WTC11 (cell line): Measurements from ENCODE around the gene EDAR. TPM values are rescaled to one million over a fixed set of nuclear protein-coding genes. Genes with fewer than 3 reads are reported as not detected.
A peak's percentile ranks its signal among the peaks of the same experiment; 100 is the strongest.

Experiments
- ATAC-seq: fragments of 200-7000 bp; cut with Tn5 transposase; 2 replicates; pipeline ENCODE4 v1.10.0; 2021; ENCODE audit warnings: mild to moderate bottlenecking, moderate library complexity
- CTCF ChIA-PET: fragments of 300-600 bp; sonication (Branson Sonifier 250); formaldehyde crosslinking; loops from one replicate; lab custom pipeline; 2021; ENCODE audit warnings: antibody characterized with exemption; lab: Charles Lee
- POLR2A ChIA-PET: fragments of 350-600 bp; sonication (Branson Sonifier 250); formaldehyde crosslinking; loops from one replicate; lab custom pipeline; 2021; ENCODE audit warnings: antibody characterized with exemption; lab: Charles Lee
- DNase-seq: peaks from one replicate; pipeline ENCODE4 v3.0.0; 2021; ENCODE audit warnings: low spot score
- H3K27ac Mint-ChIP-seq: 2 replicates; pipeline ENCODE4 v1.8.0; 2021; ENCODE audit warnings: mixed read lengths
- H3K27me3 Mint-ChIP-seq: 2 replicates; pipeline ENCODE4 v1.8.0; 2021; ENCODE audit warnings: low read depth, mild to moderate bottlenecking, moderate library complexity, mixed read lengths
- H3K36me3 Mint-ChIP-seq: 2 replicates; pipeline ENCODE4 v1.8.0; 2021; ENCODE audit warnings: mixed read lengths
- H3K4me1 Mint-ChIP-seq: 2 replicates; pipeline ENCODE4 v1.8.0; 2022; ENCODE audit warnings: mixed read lengths
- H3K4me3 Mint-ChIP-seq: 2 replicates; pipeline ENCODE4 v1.8.0; 2021; ENCODE audit warnings: mild to moderate bottlenecking, moderate library complexity, mixed read lengths
- H3K9me3 Mint-ChIP-seq: 2 replicates; pipeline ENCODE4 v1.8.0; 2021; ENCODE audit warnings: mixed read lengths
- ATF6 ChIP-seq: sonication (generic); formaldehyde crosslinking; IDR thresholded peaks from 2 replicates; pipeline ENCODE4 v1.8.1; 2023; ENCODE audit warnings: mild to moderate bottlenecking, missing genetic modification reagents
- CBFB ChIP-seq: sonication (generic); formaldehyde crosslinking; IDR thresholded peaks from 2 replicates; pipeline ENCODE4 v1.8.1; 2022; ENCODE audit warnings: mild to moderate bottlenecking, low read depth, missing genetic modification reagents
- CTCF ChIP-seq: fragments of 200-600 bp; IDR thresholded peaks from 2 replicates; pipeline ENCODE4 v1.8.0; 2022; ENCODE audit warnings: antibody characterized with exemption
- E2F4 ChIP-seq: sonication (generic); formaldehyde crosslinking; IDR thresholded peaks from 2 replicates; pipeline ENCODE4 v1.8.1; 2022; ENCODE audit warnings: low read depth, mild to moderate bottlenecking, moderate library complexity, missing genetic modification reagents, borderline replicate concordance
- ELF4 ChIP-seq: sonication (generic); formaldehyde crosslinking; IDR thresholded peaks from 2 replicates; pipeline ENCODE4 v1.8.1; 2022; ENCODE audit warnings: low read depth, mild to moderate bottlenecking, moderate library complexity, missing genetic modification reagents
- ERG ChIP-seq: fragments of 250-450 bp; sonication (Bioruptor Pico); IDR thresholded peaks from 2 replicates; pipeline ENCODE4 v1.8.0; 2021; ENCODE audit warnings: mild to moderate bottlenecking
- ESRRA ChIP-seq: sonication (generic); formaldehyde crosslinking; IDR thresholded peaks from 2 replicates; pipeline ENCODE4 v1.8.1; 2022; ENCODE audit warnings: mild to moderate bottlenecking, missing genetic modification reagents, borderline replicate concordance
- GABPB1 ChIP-seq: sonication (generic); formaldehyde crosslinking; IDR thresholded peaks from 2 replicates; pipeline ENCODE4 v1.8.1; 2023; ENCODE audit warnings: mild to moderate bottlenecking, missing genetic modification reagents
- GRHL2 ChIP-seq: fragments of 250-450 bp; sonication (Bioruptor Pico); IDR thresholded peaks from 2 replicates; pipeline ENCODE4 v1.8.0; 2022; ENCODE audit warnings: mild to moderate bottlenecking, moderate library complexity; ENCODE audit not compliant: insufficient replicate concordance, severe bottlenecking
- GTF2I ChIP-seq: fragments of 250-450 bp; sonication (Bioruptor Pico); conservative IDR thresholded peaks from 2 replicates; pipeline ENCODE4 v1.4.0; 2021; ENCODE audit warnings: mild to moderate bottlenecking
- KAT7 ChIP-seq: sonication (generic); formaldehyde crosslinking; IDR thresholded peaks from 2 replicates; pipeline ENCODE4 v1.8.1; 2023; ENCODE audit warnings: missing genetic modification reagents, mild to moderate bottlenecking, borderline replicate concordance
- NR3C1 ChIP-seq: sonication (generic); formaldehyde crosslinking; conservative IDR thresholded peaks from 2 replicates; pipeline ENCODE4 v1.8.1; 2023; ENCODE audit warnings: low read depth, mild to moderate bottlenecking, missing genetic modification reagents
- PREB ChIP-seq: sonication (generic); formaldehyde crosslinking; IDR thresholded peaks from 2 replicates; pipeline ENCODE4 v1.8.1; 2022; ENCODE audit warnings: mild to moderate bottlenecking, missing genetic modification reagents, moderate library complexity, borderline replicate concordance
- PRRX2 ChIP-seq: fragments of 250-450 bp; sonication (Bioruptor Pico); IDR thresholded peaks from 2 replicates; pipeline ENCODE4 v1.8.0; 2021; ENCODE audit warnings: mild to moderate bottlenecking
- ZBTB21 ChIP-seq: sonication (generic); formaldehyde crosslinking; IDR thresholded peaks from 2 replicates; pipeline ENCODE4 v1.8.1; 2023; ENCODE audit warnings: mild to moderate bottlenecking, missing genetic modification reagents, borderline replicate concordance
- ZNF121 ChIP-seq: sonication (generic); formaldehyde crosslinking; IDR thresholded peaks from 2 replicates; pipeline ENCODE4 v1.8.0; 2023; ENCODE audit warnings: missing genetic modification reagents
- total RNA-seq: library from RNA; stranded (reverse); gene quantifications from 3 replicates; pipeline ENCODE4 v1.2.3, GENCODE V29; 2021
- TF ChIP-seq, protein P1 (sequence below): fragments of 250-450 bp; sonication (Bioruptor Pico); IDR thresholded peaks from 2 replicates; pipeline ENCODE4 v2.1.2; 2022; ENCODE audit warnings: mild to moderate bottlenecking, moderate library complexity
- TF ChIP-seq, protein P2 (sequence below): fragments of 250-450 bp; sonication (Bioruptor Pico); IDR thresholded peaks from 2 replicates; pipeline ENCODE4 v1.9.0; 2021; ENCODE audit warnings: mild to moderate bottlenecking

Gene EDAR
- total RNA-seq, 1 experiment from 2014 or later, result not detected

DNA sequence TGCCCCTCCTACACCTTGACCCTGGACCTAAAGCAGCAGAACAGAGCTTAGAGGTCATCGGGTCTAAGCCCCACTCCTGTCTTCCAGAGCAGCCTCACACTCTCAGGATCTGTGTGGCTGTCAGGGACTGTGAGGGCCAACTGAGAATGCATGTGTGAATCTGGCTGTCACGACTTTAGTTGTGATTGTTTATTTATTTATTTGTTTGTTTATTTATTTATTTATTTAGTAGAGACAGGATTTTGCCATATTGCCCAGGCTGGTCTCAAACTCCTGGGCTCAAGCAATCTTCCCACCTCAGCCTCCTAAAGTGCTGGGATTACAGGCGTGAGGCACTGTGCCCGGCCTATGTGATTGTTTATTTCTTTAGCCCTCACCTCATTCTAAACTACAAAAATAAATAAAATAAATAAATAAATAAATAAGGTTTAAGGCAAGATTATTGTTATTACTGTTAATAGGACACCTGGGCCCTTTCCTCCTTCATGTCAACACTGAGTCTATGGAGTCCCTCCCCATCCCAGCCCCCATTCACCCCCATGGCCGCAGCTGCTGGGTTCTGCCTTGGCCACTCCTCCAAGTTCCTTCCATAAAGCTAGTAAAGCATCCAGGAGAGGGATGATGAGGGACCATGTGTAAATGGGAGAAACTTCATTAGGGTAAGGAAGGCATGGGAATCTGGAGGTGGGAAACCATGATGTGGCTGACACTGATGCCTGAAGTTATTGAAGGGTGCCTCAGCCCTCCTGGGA is 39.9 kb upstream of the EDAR start:
- H3K4me1 Mint-ChIP-seq, result peaks cover 23% of the 10 kb centered on the region
- ChIA-PET CTCF (interaction anchor here (1.5 kb wide), 1 partner anchor 27 kb away, joined by 6 read pairs; no protein-coding TSS in a partner anchor), POLR2A (no interaction called here)
- peaks cover 6% of the 10 kb centered on the region for H3K9me3 Mint-ChIP-seq
- no peak overlapping the region for H3K27ac Mint-ChIP-seq
- no peak for DNase-seq
- peaks cover 6% of the 10 kb centered on the region for H3K36me3 Mint-ChIP-seq
- H3K27me3 Mint-ChIP-seq, result peaks cover 46% of the 10 kb centered on the region
- no peak for ATAC-seq
- TF ChIP-seq, protein P1, sequence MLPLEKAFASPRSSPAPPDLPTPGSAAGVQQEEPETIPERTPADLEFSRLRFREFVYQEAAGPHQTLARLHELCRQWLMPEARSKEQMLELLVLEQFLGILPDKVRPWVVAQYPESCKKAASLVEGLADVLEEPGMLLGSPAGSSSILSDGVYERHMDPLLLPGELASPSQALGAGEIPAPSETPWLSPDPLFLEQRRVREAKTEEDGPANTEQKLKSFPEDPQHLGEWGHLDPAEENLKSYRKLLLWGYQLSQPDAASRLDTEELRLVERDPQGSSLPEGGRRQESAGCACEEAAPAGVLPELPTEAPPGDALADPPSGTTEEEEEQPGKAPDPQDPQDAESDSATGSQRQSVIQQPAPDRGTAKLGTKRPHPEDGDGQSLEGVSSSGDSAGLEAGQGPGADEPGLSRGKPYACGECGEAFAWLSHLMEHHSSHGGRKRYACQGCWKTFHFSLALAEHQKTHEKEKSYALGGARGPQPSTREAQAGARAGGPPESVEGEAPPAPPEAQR (CRISPR knock-in tag), result no peak
- TF ChIP-seq E2F4 (CRISPR knock-in tag) (no peak), GTF2I (no peak), NR3C1 (CRISPR knock-in tag) (no peak), GABPB1 (CRISPR knock-in tag) (no peak), GRHL2 (CRISPR knock-in tag) (no peak), PREB (CRISPR knock-in tag) (no peak), ESRRA (no peak), PRRX2 (CRISPR knock-in tag) (no peak)
- TF ChIP-seq, protein P2, sequence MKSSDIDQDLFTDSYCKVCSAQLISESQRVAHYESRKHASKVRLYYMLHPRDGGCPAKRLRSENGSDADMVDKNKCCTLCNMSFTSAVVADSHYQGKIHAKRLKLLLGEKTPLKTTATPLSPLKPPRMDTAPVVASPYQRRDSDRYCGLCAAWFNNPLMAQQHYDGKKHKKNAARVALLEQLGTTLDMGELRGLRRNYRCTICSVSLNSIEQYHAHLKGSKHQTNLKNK, result no peak
- H3K4me3 Mint-ChIP-seq, result no peak overlapping the region

GRCh38 chr2:109028277-109028676 is 39.3 kb upstream of the EDAR start:
- no peak overlapping the region for H3K4me3 Mint-ChIP-seq
- H3K27ac Mint-ChIP-seq, result no peak overlapping the region
- H3K4me1 Mint-ChIP-seq, result peaks cover 22% of the 10 kb centered on the region
- peaks cover 40% of the 10 kb centered on the region for H3K27me3 Mint-ChIP-seq
- H3K36me3 Mint-ChIP-seq, result peaks cover 4% of the 10 kb centered on the region
- peaks cover 4% of the 10 kb centered on the region for H3K9me3 Mint-ChIP-seq
- no peak for DNase-seq
- ChIA-PET POLR2A (interaction anchor here (0.5 kb wide), 1 partner anchor 249 kb away, joined by 3 read pairs; no protein-coding TSS in a partner anchor), CTCF (no interaction called here)
- no peak for ATAC-seq
- TF ChIP-seq ZNF121 (CRISPR knock-in tag) (no peak), CBFB (CRISPR knock-in tag) (no peak)

GRCh38 chr2:109027702-109028101 is 38.7 kb upstream of the EDAR start:
- H3K27ac Mint-ChIP-seq, result no peak overlapping the region; the same call in 1 of the 2 replicates
- H3K27me3 Mint-ChIP-seq, result peaks cover 34% of the 10 kb centered on the region
- H3K4me3 Mint-ChIP-seq, result no peak overlapping the region
- H3K4me1 Mint-ChIP-seq, result peaks cover 16% of the 10 kb centered on the region
- no peaks in the 10 kb centered on the region for H3K36me3 Mint-ChIP-seq
- ChIA-PET CTCF (no interaction called here), POLR2A (interaction anchor here (0.5 kb wide), 1 partner anchor 248 kb away, joined by 3 read pairs; no protein-coding TSS in a partner anchor)
- H3K9me3 Mint-ChIP-seq, result no peaks in the 10 kb centered on the region
- DNase-seq (no peak), ATAC-seq (peak; percentile 11; the same call in 1 of the 2 replicates)
- TF ChIP-seq ELF4 (CRISPR knock-in tag) (no peak), KAT7 (CRISPR knock-in tag) (no peak)

- ChIA-PET CTCF (no interaction called here), POLR2A (no interaction called here)
- no peaks in the 10 kb centered on the region for H3K9me3 Mint-ChIP-seq
- TF ChIP-seq CTCF (no peak), ZBTB21 (CRISPR knock-in tag) (no peak), ATF6 (no peak), ERG (CRISPR knock-in tag) (no peak)
These were observed 35.5 kb upstream of the EDAR start for GRCh38 chr2:109024477-109024876.

More at GRCh38 chr2:109024477-109024876, 35.5 kb upstream of the EDAR start:
- ATAC-seq, result no peak
- Mint-ChIP-seq H3K36me3 (no peaks in the 10 kb centered on the region), H3K4me3 (no peak overlapping the region), H3K27me3 (peaks cover 5% of the 10 kb centered on the region), H3K27ac (no peak overlapping the region), H3K4me1 (peaks cover 24% of the 10 kb centered on the region)
- no peak for DNase-seq
